Renal pelvis (tissue), 12 donors: Measurements from ENCODE around the gene PRRG3. TPM values are rescaled to one million over a fixed set of nuclear protein-coding genes. Genes with fewer than 3 reads are reported as not detected.
"Not testable (repeated sequence)": the region's sequence is repeated elsewhere in the genome, so short reads cannot be mapped to it uniquely, and the experiment has no call there.

ENCODE experiments used
- DNase-seq: peaks from one replicate; pipeline ENCODE4 v3.0.0-alpha.2; 2013
- long read RNA-seq, 16 experiments: transcript quantifications; one replicate each; lab custom pipeline, GENCODE V29; 2026
- polyA plus RNA-seq, 3 donors: library from polyadenylated mRNA; unstranded; fragments of 120-200 nt; gene quantifications; one replicate each; pipeline ENCODE4 v1.2.1, GENCODE V29; 2013; ENCODE audit not compliant: insufficient read length in 3 of 3

PRRG3 gene
- 10 to 100 TPM in 1 of 3 donors, 1 to 10 TPM in 2; 6.8 to 10.4 (median 7.9) TPM for polyA plus RNA-seq
- long read RNA-seq, donor 1, partial matches to known transcripts: 0 of 2 reads
- long read RNA-seq, donor 1, other reads (novel, unspliced or antisense): 0 of 2 reads
- long read RNA-seq, donor 2, partial matches to known transcripts: 0 of 1 reads
- long read RNA-seq, donor 2, other reads (novel, unspliced or antisense): 0 of 1 reads
- long read RNA-seq, donor 3, partial matches to known transcripts: 0 of 1 reads
- long read RNA-seq, donor 3, other reads (novel, unspliced or antisense): 0 of 1 reads
- long read RNA-seq, donor 4: 0 reads
- long read RNA-seq, donor 5: 0 reads
- long read RNA-seq, donor 6: 0 reads
- long read RNA-seq, donor 7: 0 reads
- long read RNA-seq, donor 8: 0 reads
- long read RNA-seq, donor 9, partial matches to known transcripts: 0 of 1 reads
- long read RNA-seq, donor 9, other reads (novel, unspliced or antisense): 0 of 1 reads
- long read RNA-seq, donor 10, partial matches to known transcripts: 0 of 2 reads
- long read RNA-seq, donor 10, other reads (novel, unspliced or antisense): 0 of 2 reads
- long read RNA-seq, donor 11, partial matches to known transcripts: 0 of 1 reads
- long read RNA-seq, donor 11, other reads (novel, unspliced or antisense): 0 of 1 reads
- long read RNA-seq, donor 12, partial matches to known transcripts: 0 of 1 reads
- long read RNA-seq, donor 12, other reads (novel, unspliced or antisense): 0 of 1 reads
- long read RNA-seq, donor 13: 0 reads
- long read RNA-seq, donor 14: 0 reads
- long read RNA-seq, donor 15: 0 reads
- long read RNA-seq, donor 16: 0 reads

DNA sequence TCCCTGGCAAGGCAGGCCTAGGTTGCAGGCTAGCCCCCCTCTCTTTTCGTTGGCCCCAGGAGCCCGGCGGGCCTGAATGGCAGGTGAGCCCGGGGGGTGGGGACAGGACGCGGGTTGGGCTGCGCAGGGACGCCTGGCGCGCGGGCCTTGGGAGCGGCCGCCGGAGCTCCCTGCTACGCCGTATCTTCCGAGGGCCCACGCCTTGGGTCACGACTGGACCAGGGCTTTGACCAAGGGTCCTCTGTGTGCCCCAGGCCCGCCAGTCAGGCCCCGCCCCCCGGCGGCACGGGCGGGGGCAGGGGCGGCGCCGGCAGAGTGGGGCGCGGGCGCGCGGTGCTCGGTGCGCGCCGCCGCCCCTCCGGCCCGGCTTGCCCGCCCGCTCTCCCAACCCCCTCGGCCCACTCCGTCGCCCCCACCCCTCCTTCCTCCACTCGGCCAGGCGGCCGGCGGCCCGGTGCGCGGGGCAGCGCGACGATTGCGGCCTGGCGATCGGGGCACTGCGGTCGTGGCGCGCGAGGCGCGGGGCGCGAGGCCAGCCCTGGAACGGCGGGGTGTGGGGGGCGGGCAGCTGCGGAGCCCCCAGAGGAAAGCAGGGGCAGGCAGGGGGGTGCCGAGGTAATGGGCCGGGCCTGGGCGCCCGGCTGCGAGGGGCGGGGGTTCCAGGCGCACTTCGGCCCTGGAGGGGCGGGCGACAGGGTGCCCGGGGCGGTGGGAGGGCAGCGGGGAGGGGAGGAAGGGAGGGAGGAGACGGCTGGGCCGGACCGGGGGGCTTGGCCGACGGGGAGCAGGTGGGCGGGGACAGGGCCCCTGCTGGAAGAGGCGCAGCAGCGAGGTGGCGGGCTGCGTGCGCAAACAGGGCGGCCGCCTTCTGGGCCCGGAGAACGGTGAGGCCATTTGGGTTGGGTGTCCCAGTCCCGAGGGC lies at the start of gene PRRG3:
TSS of gene PRRG3 (plus strand) at position 798 of the 922 bp plus-strand sequence. CDS start 3,357 bp downstream, outside the sequence.
- no peak for DNase-seq

GRCh38 chrX:151675121-151675746 lies 20.0 kb upstream of the PRRG3 start:
- no peak for DNase-seq

GRCh38 chrX:151676196-151676595 lies 19.1 kb upstream of the PRRG3 start:
- no peak for DNase-seq

DNA sequence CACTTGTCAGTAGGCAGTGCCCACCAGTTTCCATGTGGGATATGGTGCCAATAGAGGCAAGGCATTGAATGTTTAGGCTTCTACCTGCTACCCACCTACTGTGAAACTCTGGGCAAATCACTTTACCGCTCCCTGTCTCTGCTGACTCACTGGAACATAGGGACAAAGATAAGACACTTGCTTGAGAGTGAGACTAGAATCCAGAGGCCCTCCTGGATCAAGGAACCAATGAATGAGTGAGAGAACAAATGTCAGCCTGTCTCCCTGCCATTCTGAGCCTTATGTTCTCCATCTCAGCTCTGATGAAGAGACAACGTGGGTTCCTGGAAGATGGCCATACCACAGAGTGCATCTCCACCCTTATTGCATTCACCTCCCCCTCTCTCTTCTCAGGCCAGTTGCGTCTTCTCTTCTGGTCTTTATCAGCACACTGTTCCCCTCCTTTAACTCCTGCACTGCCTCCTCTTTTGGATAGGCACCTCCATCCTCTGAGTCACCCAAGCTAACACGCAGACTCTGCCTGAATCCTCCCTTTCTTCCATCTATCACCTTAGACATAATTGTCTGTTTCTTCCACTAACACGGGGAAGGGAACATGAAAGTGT lies 15.4 kb upstream of the PRRG3 start:
- DNase-seq: no peak

GRCh38 chrX:151680805-151681204 lies 14.5 kb upstream of the PRRG3 start:
- peak; percentile 19 for DNase-seq

- no peak for DNase-seq
Observed at GRCh38 chrX:151687635-151688034, 7.6 kb upstream of the PRRG3 start.

DNA sequence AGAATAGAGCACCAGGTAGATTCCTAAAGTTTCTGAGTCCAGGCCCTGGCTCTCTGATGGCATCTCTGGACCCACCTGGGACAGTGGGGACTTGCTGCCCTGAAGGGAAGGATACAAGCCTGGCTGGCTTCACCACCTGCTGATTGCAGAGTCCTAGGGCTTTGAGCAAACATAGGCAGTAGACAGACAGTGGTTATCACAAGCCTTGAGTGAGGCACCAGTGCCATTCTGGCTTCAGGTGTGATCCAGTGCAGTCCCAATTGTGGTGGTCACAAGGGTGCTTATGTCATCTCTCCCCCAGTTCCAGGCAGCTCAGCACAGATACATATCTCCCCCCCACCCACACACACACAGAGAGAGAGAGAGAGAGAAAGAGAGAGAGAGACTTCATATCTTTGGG lies 6.6 kb upstream of the PRRG3 start:
- DNase-seq: no peak

DNA sequence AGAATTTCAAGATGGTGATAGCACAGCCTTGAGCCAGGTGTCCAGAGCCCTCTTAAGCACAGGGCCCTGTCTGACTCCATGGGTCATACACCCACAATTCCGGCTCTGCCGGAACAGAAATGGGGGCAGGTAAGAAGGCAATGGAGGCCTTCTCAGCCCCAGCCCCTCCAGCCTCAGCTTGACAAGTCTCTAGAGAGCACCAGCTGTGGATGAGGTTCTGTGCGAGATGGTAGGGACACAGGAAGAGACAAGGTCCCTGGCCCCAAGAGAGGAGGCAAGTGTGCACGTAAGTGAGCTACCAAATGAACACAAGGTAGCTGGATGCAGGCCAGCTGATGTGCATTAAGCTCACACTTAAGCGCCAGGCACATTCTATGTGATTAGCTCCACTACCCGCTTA lies 2.4 kb upstream of the PRRG3 start:
- no peak for DNase-seq

- DNase-seq: no peak
Observed at GRCh38 chrX:151694121-151694520, 1.1 kb upstream of the PRRG3 start.

GRCh38 chrX:151695583-151696340 lies 504 bp downstream of the PRRG3 start:
- no peak for DNase-seq

- DNase-seq: not testable (repeated sequence)
Observed at GRCh38 chrX:151697082-151697481, 1.8 kb downstream of the PRRG3 start.

- no peak for DNase-seq
Observed at GRCh38 chrX:151697522-151697921, 2.3 kb downstream of the PRRG3 start.

DNA sequence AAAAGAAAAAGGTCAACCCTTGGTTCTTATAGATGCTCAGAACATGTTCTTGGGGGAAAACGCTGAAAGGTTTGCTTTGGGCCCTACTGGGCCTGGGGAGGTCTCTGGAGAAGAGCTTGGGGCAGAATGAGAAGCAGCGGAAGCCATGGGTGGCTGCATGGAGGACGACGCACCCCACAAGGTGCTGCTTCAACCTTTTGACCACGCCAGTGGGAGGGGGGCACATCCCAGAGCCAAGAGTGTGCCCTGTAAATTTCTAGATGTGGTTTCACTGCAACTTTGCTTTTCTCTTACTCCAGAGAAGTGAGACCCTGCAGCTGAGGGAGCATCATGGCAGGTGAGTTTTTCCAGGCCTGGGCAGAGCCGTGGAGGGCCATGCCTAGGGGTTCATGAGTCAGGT lies 3.2 kb downstream of the PRRG3 start:
- no peak for DNase-seq

- DNase-seq: no peak
Observed at GRCh38 chrX:151699746-151700145, 4.5 kb downstream of the PRRG3 start.

DNA sequence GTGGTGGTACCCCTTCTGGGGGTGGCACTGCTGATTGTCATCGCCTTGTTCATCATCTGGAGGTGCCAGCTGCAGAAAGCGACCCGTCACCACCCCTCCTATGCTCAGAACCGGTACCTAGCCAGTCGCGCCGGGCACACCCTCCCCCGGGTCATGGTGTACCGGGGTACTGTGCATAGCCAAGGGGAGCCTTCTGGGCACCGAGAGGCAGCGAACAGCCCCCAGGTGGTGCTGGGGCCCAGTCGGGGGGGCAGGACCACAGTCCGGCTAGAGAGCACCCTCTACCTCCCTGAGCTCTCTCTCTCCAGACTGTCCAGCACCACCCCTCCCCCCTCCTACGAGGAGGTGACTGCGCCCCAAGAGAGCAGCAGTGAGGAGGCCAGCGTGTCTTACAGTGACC lies 5.3 kb downstream of the PRRG3 start:
- no peak for DNase-seq

DNA sequence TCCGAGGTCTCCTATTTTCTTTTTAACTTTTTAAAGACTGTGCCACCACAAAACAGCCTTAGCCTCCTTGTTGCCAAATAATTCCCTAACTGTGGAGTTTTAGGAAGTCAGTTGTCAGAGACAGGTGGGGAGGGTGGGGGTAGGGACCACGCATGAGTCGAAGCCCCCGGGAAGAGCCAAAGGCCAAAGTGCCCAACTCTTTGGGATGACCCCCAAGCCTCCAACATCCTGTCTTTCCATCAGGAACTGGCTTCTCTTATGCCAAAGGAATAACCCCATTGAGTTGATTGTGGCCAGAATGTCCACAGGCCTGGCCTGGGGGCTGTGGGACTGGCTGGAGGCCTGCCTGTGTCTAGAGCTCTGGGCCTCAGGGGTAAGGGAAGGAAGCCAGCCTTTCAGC lies 5.8 kb downstream of the PRRG3 start:
- no peak for DNase-seq

DNA sequence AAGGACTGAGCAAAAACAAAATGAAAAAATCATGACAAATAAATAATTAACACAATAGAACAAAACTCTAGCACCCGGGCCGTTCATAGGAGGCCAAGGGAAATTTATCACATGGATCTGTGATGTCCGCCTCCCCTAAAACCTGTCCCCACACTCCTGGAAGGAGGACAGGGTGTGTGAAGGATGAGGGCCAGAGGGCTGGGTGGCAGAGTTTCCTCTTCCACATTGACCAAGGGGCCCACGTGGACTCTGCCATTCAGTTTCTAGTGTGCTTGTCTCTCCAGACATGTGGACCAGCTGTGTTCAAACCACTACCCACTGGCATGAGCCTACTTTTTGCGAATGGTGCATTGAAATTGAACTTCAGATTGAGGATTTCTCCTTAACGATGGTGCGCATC lies 6.3 kb downstream of the PRRG3 start:
- DNase-seq: no peak

- no peak for DNase-seq
Observed at GRCh38 chrX:151702026-151702714, 6.9 kb downstream of the PRRG3 start.

DNA sequence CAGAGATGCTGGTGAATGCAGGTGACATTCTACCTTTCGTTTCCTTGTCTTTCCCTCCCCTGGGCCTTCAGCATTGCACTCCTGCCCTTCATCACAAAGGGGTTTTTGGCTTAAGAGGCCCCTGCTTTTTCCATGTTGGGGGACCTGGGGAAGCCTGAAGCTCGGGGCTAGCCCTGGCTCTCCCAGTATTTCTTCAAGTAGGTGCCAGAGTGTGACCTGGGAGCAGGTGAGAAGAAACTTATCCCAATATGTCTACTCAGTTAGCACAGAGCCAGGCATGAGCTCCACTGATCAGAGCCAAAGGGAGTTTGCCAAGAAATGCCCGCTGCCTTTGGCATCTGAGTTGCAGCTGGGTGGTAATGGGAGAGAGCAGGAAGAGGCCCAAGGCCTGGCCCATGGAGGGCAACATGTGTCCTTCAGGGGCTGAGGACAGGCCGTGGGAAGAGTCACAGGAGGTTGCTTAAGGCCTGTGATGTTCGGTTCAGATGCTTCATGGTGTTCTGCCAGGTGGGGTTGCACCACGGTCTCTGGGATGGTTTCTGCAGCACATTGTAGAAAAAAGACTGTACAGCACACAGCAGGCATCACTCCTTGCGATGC lies 7.6 kb downstream of the PRRG3 start:
- no peak for DNase-seq
